ENCODE measurements around the gene SYT9.

The SYT9 gene

GRCh38 chr11:7348432-7349304 is 97.0 kb downstream of the SYT9 start:
- no peak for DNase-seq

GRCh38 chr11:7351228-7351627 is 99.5 kb downstream of the SYT9 start:
- no peak for DNase-seq

- DNase-seq, result peak; percentile 55 to 62
These were observed 101.4 kb downstream of the SYT9 start for GRCh38 chr11:7353100-7353499.

- no peak for DNase-seq
These were observed 113.0 kb downstream of the SYT9 start for GRCh38 chr11:7364660-7365059.

- DNase-seq, result no peak
These were observed 116.1 kb downstream of the SYT9 start for GRCh38 chr11:7367803-7368202.

GRCh38 chr11:7376386-7376785 is 124.7 kb downstream of the SYT9 start:
- DNase-seq, result no peak

GRCh38 chr11:7381937-7382336 is 130.2 kb downstream of the SYT9 start:
- DNase-seq, result no peak

GRCh38 chr11:7383406-7383805 is 131.7 kb downstream of the SYT9 start:
- no peak for DNase-seq

GRCh38 chr11:7384691-7385090 is 133.0 kb downstream of the SYT9 start:
- no peak for DNase-seq

- no peak for DNase-seq
These were observed 133.8 kb downstream of the SYT9 start for GRCh38 chr11:7385532-7385931.

GRCh38 chr11:7413961-7414915 is 162.5 kb downstream of the SYT9 start:
- DNase-seq, result no peak

- no peak for DNase-seq
These were observed 163.5 kb downstream of the SYT9 start for GRCh38 chr11:7414973-7415817.

GRCh38 chr11:7416080-7416479 is 164.4 kb downstream of the SYT9 start:
- no peak for DNase-seq

GRCh38 chr11:7417328-7417727 is 165.6 kb downstream of the SYT9 start:
- DNase-seq, result no peak

- no peak for DNase-seq
These were observed 166.4 kb downstream of the SYT9 start for GRCh38 chr11:7418061-7418460.

GRCh38 chr11:7418906-7419305 is 167.2 kb downstream of the SYT9 start:
- no peak for DNase-seq

- no peak for DNase-seq
These were observed 169.4 kb downstream of the SYT9 start for GRCh38 chr11:7421136-7421535.

GRCh38 chr11:7422544-7423331 is 171.0 kb downstream of the SYT9 start:
- DNase-seq, result no peak

- no peak for DNase-seq
These were observed 172.2 kb downstream of the SYT9 start for GRCh38 chr11:7423946-7424345.

- no peak for DNase-seq
These were observed 176.0 kb downstream of the SYT9 start for GRCh38 chr11:7427733-7428132.

GRCh38 chr11:7428196-7428595 is 176.5 kb downstream of the SYT9 start:
- DNase-seq, result no peak

- no peak for DNase-seq
These were observed 178.8 kb downstream of the SYT9 start for GRCh38 chr11:7430496-7430895.
